Adrenal gland (tissue), 12 donors: ENCODE data around the gene HOXD11. TPM values are rescaled to one million over a fixed set of nuclear protein-coding genes. Genes with fewer than 3 reads are reported as not detected.

ENCODE experiments used
- DNase-seq, 7 donors: peaks; one replicate each; pipeline ENCODE4 v3.0.0-alpha.2; 2019 to 2020
- H3K27ac ChIP-seq, 5 donors: fragments of 200-600 bp; sonication (generic) in 4 of 5; 1 replicate in 3 of 5; 2 replicates in 2 of 5; pipeline versions ENCODE4 v1.5.1 to v1.8.0; 2016 to 2020; ENCODE audit warnings: mild to moderate bottlenecking in 1 of 5
- H3K27me3 ChIP-seq: fragments of 200-600 bp; 2 replicates; pipeline ENCODE4 v1.8.0; 2021
- H3K36me3 ChIP-seq, 2 donors: fragments of 200-600 bp; replicated peaks in 1 of 2; 1 replicate in 1 of 2; 2 replicates in 1 of 2; pipeline versions ENCODE4 v1.5.1 to v1.8.0; 2018 to 2022
- H3K4me1 ChIP-seq, 2 donors: fragments of 200-600 bp; replicated peaks in 1 of 2; 1 replicate in 1 of 2; 2 replicates in 1 of 2; pipeline versions ENCODE4 v1.5.1 to v1.8.0; 2018 to 2021
- H3K4me3 ChIP-seq, 4 donors: fragments of 200-600 bp; sonication (generic) in 3 of 4; one replicate each; pipeline ENCODE4 v1.5.1; 2016 to 2018
- H3K9me3 ChIP-seq, 3 donors: fragments of 200-600 bp; sonication (generic) in 1 of 3; replicated peaks in 1 of 3; 1 replicate in 2 of 3; 2 replicates in 1 of 3; pipeline versions ENCODE4 v1.5.1 to v1.8.0; 2016 to 2021
- POLR2A ChIP-seq, 2 donors: fragments of 450-650 bp; IDR thresholded peaks; one replicate each; pipeline ENCODE4 v1.6.1; 2017; ENCODE audit warnings: antibody characterized with exemption in 2 of 2, mild to moderate bottlenecking in 2 of 2, moderate library complexity in 1 of 2
- WGBS, 4 donors: extraction: QIAGEN DNeasy Blood & Tissue Kit in 2 of 4; methylation state at CpG; one replicate each; pipeline versions ENCODE4 v1.1.5 to v1.1.7; 2013 to 2017; 5-methylcytosine and 5-hydroxymethylcytosine counted together
- intact Hi-C, 2 donors: fragments of 100-400 bp; cut with DNase I; formaldehyde crosslinking; loops; one replicate each; pipeline versions ENCODE4 v1.14.1 to v1.15.0; 2022 to 2023
- polyA plus RNA-seq, 3 donors: library from polyadenylated mRNA; stranded (reverse); fragments of 200-250 nt in 2 of 3; fragments of 350-450 nt in 1 of 3; fragmentation: Illumina TruSeq in 1 of 3; extraction: RNeasy Lipid Tissue Mini Kit (QIAGEN cat#74804) in 1 of 3; gene quantifications; one replicate each; pipeline ENCODE4 v1.2.3, GENCODE V29; 2013 to 2014
- total RNA-seq, 9 donors: library from RNA; depleted of rRNA in 4 of 9; stranded (reverse); fragments of >200 nt in 4 of 9; fragments of 120-200 nt in 1 of 9; fragmentation: NEBNext Ultra II Directional in 1 of 9; extraction: Animal tissue kit (Norgen Biotek cat#: 25700) in 1 of 9; gene quantifications; one replicate each; pipeline versions ENCODE4 v1.1.0 to v1.2.4, GENCODE V29; 2013 to 2023
- TF ChIP-seq, protein P1 (sequence below), 6 experiments: fragments of 450-650 bp in 4 of 6; fragments of 200-600 bp in 2 of 6; sonication (generic) in 1 of 6; IDR thresholded peaks; 1 replicate in 5 of 6; 2 replicates in 1 of 6; pipeline versions ENCODE4 v1.5.1 to v1.8.0; 2016 to 2021; ENCODE audit warnings: antibody characterized with exemption in 6 of 6, mild to moderate bottlenecking in 2 of 6, moderate library complexity in 1 of 6
- donor health status: healthy with polysubstance abuse.
- donor health status: Bipolar disorder and iron deficiency.
- donor health status: DM: yes; HTN: yes; CAD: no.
- donor health status: DM: no; HTN: no; CAD: no.
- donor health status: DM: no; HTN: no; CAD: no.
- donor health status: DM: yes; HTN: yes; CAD: no.

HOXD11 gene
- total and polyA plus RNA-seq, 12 donors: not detected

DNA sequence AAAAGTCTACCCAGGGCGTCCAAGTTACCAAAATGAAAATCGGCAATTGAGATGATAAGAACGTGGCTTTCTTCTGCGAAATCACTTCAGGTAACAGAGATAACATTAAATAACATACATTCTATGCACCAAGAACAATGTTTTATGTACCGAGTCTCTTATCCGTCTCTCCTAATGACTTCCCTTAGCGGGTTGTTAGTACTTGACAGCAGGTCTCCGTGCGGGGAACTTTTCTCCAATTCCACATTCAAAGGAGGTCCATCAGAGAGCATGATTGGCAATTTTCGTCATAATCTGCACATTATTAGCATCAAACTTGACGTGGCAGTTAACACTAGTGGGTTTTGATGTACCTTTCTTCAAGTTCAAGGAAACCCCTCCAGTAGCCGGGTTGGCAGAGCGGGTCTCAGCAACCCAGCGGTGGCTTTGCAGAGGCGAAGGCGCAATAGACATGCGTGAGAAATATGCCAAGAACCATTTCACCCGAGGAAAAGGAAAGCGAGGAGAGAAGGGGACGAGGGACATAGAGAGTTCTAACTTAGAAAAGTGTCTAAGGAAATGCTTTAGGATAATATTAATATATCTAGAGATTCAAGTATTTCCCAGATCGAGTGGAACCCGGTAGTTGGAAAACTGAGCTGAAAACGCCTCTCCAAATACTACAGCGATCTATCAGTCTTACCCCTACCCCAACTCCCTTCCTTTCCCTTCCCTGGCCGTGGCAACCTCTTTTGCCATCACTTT is 28.4 kb upstream of the HOXD11 start:
- Histone ChIP-seq H3K27me3 (peaks cover 99% of the 10 kb centered on the region), H3K4me1 (peaks cover 0 to 4% of the 10 kb centered on the region in 2 donors), H3K4me3 (no peak overlapping the region), H3K27ac (no peak overlapping the region), H3K9me3 (no peaks in the 10 kb centered on the region), H3K36me3 (no peaks in the 10 kb centered on the region)
- 10 to 13% (median 12%) methylated on average over 25 of the region's 25 CpGs for WGBS, 4 donors
- intact Hi-C loops: no loop called here
- TF ChIP-seq, protein P1, sequence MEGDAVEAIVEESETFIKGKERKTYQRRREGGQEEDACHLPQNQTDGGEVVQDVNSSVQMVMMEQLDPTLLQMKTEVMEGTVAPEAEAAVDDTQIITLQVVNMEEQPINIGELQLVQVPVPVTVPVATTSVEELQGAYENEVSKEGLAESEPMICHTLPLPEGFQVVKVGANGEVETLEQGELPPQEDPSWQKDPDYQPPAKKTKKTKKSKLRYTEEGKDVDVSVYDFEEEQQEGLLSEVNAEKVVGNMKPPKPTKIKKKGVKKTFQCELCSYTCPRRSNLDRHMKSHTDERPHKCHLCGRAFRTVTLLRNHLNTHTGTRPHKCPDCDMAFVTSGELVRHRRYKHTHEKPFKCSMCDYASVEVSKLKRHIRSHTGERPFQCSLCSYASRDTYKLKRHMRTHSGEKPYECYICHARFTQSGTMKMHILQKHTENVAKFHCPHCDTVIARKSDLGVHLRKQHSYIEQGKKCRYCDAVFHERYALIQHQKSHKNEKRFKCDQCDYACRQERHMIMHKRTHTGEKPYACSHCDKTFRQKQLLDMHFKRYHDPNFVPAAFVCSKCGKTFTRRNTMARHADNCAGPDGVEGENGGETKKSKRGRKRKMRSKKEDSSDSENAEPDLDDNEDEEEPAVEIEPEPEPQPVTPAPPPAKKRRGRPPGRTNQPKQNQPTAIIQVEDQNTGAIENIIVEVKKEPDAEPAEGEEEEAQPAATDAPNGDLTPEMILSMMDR (IDR thresholded peaks at IDR 0.05): no peak
- TF ChIP-seq POLR2A (IDR thresholded peaks at IDR 0.05): no peak
- no peak for DNase-seq

DNA sequence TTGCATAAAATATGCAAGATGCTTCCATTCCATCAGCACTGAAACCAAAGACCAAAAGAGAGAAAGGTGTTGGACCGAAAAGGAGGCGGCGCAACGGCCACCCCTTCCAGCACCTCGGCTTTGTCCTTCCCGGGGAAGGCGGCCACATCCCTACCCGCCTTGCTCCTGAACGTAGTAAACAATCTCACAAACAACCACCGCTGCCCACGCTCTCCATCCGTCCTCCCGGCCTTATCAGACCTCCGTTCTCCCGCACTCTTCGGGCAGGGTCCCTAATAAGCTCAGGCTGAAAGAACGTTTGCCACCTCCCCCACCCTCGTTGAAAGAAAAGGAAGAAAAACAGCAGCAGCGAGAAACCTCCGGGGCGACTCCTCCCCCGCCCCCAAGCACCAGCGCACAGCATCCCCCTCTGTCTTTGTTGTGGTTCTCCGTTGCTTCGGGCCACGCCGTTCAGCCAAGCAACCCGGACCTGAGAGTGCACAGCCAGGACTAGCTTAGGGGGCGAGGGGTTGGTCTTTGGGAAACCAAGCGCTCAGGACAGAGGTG is 27.7 kb upstream of the HOXD11 start:
- no peak overlapping the region for H3K27ac ChIP-seq
- 7 to 9% (median 9%) methylated on average over 30 of the region's 30 CpGs for WGBS, 4 donors
- no peak overlapping the region for H3K4me3 ChIP-seq
- no peaks in the 10 kb centered on the region for H3K36me3 ChIP-seq
- intact Hi-C loops: no loop called here
- no peaks in the 10 kb centered on the region for H3K9me3 ChIP-seq
- TF ChIP-seq, protein P1 (IDR thresholded peaks at IDR 0.05): no peak
- TF ChIP-seq POLR2A (IDR thresholded peaks at IDR 0.05): no peak
- H3K27me3 ChIP-seq: peaks cover 99% of the 10 kb centered on the region
- DNase-seq: peak in 1 of 7 donors; percentile 28
- H3K4me1 ChIP-seq: peaks cover 0 to 4% of the 10 kb centered on the region in 2 donors

DNA sequence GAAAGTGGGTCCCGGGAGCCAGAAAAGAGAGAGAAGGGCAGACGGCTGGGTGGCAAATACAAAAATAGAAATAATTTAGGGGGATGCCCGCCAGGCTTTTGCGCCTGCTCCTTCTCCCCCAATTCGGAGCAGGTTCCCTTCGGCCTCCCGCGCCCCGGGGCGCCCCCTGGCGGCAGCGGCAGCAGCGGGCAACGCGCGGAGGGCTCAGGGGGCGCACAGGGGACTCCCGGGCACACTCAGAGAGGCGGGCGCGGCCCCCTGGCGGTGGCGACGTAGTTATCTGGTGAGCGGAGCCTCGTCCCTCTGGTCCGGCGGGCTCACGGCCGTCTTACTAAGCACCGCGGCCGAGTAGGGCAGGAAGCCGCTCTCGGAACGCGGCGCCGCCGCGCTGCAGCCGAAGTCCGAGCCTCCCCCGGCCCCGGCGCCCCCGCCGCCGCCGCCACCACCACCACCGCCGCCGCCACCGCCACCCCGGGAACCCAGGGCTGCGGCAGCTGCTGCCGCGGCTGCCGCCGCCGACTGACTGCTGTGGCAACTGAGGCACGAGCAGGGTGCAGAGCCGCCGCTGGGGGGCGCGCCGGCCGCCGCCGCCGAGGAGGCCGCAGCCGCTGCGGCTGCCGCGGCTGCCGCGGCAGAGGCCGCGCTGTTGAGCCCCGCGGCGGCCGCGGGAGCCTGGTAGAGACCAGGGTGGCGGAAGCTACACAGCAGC is 27.1 kb upstream of the HOXD11 start:
- Histone ChIP-seq H3K27ac (no peak overlapping the region), H3K9me3 (no peaks in the 10 kb centered on the region), H3K27me3 (peaks cover 98% of the 10 kb centered on the region), H3K4me1 (peaks cover 0 to 4% of the 10 kb centered on the region in 2 donors), H3K4me3 (peak overlapping the region in 1 of 4 donors; percentile 27), H3K36me3 (no peaks in the 10 kb centered on the region)
- peak in 2 of 7 donors; percentile 14 to 49 for DNase-seq
- TF ChIP-seq, protein P1 (IDR thresholded peaks at IDR 0.05): peak in 4 of 6 experiments; percentile 9 to 53 (median 46)
- TF ChIP-seq POLR2A (IDR thresholded peaks at IDR 0.05): no peak
- intact Hi-C loops: loop anchor here (5.0 to 10.0 kb wide), 2 partner anchors 393 to 395 kb away; no protein-coding TSS in a partner anchor
- WGBS, 4 donors: 0 to 3% (median 2%) methylated on average over 10 to 86 of the region's 86 CpGs
